ENCODE results near the gene QSOX1.

- TF ChIP-seq, protein P1, sequence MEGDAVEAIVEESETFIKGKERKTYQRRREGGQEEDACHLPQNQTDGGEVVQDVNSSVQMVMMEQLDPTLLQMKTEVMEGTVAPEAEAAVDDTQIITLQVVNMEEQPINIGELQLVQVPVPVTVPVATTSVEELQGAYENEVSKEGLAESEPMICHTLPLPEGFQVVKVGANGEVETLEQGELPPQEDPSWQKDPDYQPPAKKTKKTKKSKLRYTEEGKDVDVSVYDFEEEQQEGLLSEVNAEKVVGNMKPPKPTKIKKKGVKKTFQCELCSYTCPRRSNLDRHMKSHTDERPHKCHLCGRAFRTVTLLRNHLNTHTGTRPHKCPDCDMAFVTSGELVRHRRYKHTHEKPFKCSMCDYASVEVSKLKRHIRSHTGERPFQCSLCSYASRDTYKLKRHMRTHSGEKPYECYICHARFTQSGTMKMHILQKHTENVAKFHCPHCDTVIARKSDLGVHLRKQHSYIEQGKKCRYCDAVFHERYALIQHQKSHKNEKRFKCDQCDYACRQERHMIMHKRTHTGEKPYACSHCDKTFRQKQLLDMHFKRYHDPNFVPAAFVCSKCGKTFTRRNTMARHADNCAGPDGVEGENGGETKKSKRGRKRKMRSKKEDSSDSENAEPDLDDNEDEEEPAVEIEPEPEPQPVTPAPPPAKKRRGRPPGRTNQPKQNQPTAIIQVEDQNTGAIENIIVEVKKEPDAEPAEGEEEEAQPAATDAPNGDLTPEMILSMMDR (conservative IDR thresholded peaks at IDR 0.05): no peak
- no peak for TF ChIP-seq EZH2 (IDR thresholded peaks at IDR 0.05; ENCODE audit: low read depth)
Observed at GRCh38 chr1:180173952-180174351, 19.3 kb downstream of the QSOX1 start.
